Upper lobe of left lung (tissue), 4 donors: ENCODE results near the gene CNN2.

Experiments used
- POLR2A ChIP-seq, 4 donors: fragments of 450-650 bp; IDR thresholded peaks; one replicate each; pipeline ENCODE4 v1.5.1; 2016 to 2017; ENCODE audit warnings: antibody characterized with exemption in 4 of 4, mild to moderate bottlenecking in 2 of 4
- POLR2AphosphoS5 ChIP-seq, 2 donors: sonication (generic); formaldehyde crosslinking; IDR thresholded peaks; one replicate each; pipeline ENCODE4 v1.5.1; 2017; ENCODE audit warnings: antibody characterized with exemption in 2 of 2
- TF ChIP-seq, protein P1 (sequence below), 6 experiments: fragments of 450-650 bp in 4 of 6; fragments of 200-600 bp in 2 of 6; sonication (generic) in 2 of 6; IDR thresholded peaks; one replicate each; pipeline ENCODE4 v1.5.1; 2016 to 2019; ENCODE audit warnings: antibody characterized with exemption in 6 of 6

DNA sequence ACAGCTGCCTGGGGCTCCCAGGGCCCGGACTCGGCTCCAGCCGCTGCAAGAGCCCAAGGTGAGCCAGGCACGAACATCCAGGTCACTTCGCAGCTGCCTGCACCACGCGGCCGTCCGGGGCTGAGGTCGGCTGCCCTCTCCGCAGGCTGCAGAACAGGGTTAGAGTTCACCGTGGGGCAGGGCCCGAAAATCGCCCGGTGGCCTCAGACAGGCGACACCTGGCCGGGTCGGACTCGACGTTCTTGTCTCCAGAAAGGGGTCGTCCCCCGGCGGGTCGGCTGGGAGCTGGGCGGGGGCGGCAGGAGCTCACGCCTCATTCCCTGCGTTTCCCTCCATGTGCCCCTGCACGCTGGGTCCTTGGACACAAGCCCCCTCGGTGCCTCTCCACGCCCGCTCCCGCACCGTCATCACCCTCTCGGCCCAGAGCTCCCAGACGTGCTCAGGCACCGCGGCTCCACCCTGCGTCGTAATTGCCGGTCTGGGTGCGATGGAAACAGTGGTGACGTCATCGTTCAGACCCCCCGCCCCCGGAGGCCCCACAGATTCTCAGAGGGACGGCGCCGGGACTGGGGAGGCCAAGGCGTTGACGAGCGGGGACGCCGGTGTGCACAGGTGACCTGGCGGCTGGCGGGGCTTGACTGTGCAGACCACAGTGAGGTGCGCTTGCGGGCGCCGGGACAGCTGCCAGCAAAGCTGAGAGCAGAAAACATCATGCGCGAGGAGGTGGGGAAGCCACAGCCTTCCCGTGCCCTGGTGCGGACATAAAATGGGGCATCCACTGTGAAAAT, 30.2 kb upstream of the CNN2 start:
- TF ChIP-seq, protein P1, sequence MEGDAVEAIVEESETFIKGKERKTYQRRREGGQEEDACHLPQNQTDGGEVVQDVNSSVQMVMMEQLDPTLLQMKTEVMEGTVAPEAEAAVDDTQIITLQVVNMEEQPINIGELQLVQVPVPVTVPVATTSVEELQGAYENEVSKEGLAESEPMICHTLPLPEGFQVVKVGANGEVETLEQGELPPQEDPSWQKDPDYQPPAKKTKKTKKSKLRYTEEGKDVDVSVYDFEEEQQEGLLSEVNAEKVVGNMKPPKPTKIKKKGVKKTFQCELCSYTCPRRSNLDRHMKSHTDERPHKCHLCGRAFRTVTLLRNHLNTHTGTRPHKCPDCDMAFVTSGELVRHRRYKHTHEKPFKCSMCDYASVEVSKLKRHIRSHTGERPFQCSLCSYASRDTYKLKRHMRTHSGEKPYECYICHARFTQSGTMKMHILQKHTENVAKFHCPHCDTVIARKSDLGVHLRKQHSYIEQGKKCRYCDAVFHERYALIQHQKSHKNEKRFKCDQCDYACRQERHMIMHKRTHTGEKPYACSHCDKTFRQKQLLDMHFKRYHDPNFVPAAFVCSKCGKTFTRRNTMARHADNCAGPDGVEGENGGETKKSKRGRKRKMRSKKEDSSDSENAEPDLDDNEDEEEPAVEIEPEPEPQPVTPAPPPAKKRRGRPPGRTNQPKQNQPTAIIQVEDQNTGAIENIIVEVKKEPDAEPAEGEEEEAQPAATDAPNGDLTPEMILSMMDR (IDR thresholded peaks at IDR 0.05), result peak in 1 of 6 experiments; percentile 3
- TF ChIP-seq POLR2AphosphoS5 (IDR thresholded peaks at IDR 0.05), result no peak
- no peak for TF ChIP-seq POLR2A (IDR thresholded peaks at IDR 0.05)
